HEK293T (cell line): ENCODE measurements around the gene BEST4.

Experiments used
- ARNT ChIP-seq: fragments of 450-650 bp; IDR thresholded peaks from 2 replicates; pipeline ENCODE4 v1.6.1; 2017; ENCODE audit warnings: mild to moderate bottlenecking
- BHLHE40 ChIP-seq: fragments of 450-650 bp; IDR thresholded peaks from 2 replicates; pipeline ENCODE4 v1.6.1; 2016; ENCODE audit warnings: mild to moderate bottlenecking, moderate library complexity, borderline replicate concordance
- FOXA1 ChIP-seq: fragments of 450-650 bp; IDR thresholded peaks from 2 replicates; pipeline ENCODE4 v1.6.1; 2016; ENCODE audit warnings: mild to moderate bottlenecking
- FOXK2 ChIP-seq: fragments of 450-650 bp; IDR thresholded peaks from 2 replicates; pipeline ENCODE4 v1.6.1; 2016; ENCODE audit warnings: mild to moderate bottlenecking
- FOXM1 ChIP-seq: fragments of 450-650 bp; IDR thresholded peaks from 2 replicates; pipeline ENCODE4 v1.6.1; 2017; ENCODE audit warnings: mild to moderate bottlenecking, borderline replicate concordance
- HDGF ChIP-seq: fragments of 450-650 bp; IDR thresholded peaks from 2 replicates; pipeline ENCODE4 v1.6.1; 2017; ENCODE audit warnings: antibody characterized with exemption, borderline replicate concordance
- NFRKB ChIP-seq: fragments of 450-650 bp; IDR thresholded peaks from 2 replicates; pipeline ENCODE4 v1.6.1; 2016; ENCODE audit warnings: mild to moderate bottlenecking, moderate library complexity
- PKNOX1 ChIP-seq: fragments of 450-650 bp; IDR thresholded peaks from 2 replicates; pipeline ENCODE4 v1.6.1; 2016
- SP1 ChIP-seq: fragments of 450-650 bp; IDR thresholded peaks from 2 replicates; pipeline ENCODE4 v1.6.1; 2017
- ZNF384 ChIP-seq: fragments of 450-650 bp; IDR thresholded peaks from 2 replicates; pipeline ENCODE4 v1.6.1; 2016

GRCh38 chr1:44826375-44827196 is 38.6 kb upstream of the BEST4 start:
- TF ChIP-seq FOXM1 (no peak), BHLHE40 (no peak), SP1 (no peak), FOXK2 (no peak), ARNT (no peak), PKNOX1 (no peak), FOXA1 (no peak), NFRKB (no peak), ZNF384 (no peak), HDGF (no peak)
